GM20431 (cell line): ENCODE results near the gene SNX25.
"Not testable (repeated sequence)": the region's sequence is repeated elsewhere in the genome, so short reads cannot be mapped to it uniquely, and the experiment has no call there.

ENCODE experiments used
- in situ Hi-C: fragments of 300-500 bp; cut with MseI, MboI; formaldehyde crosslinking; loops from one replicate; pipeline ENCODE4 v1.15.0; 2020; ENCODE audit warnings: low sequenced_read_pairs; ENCODE audit not compliant: unreplicated experiment

The SNX25 gene

GRCh38 chr4:185209031-185209851 lies at the start of gene SNX25:
Gene SNX25, plus strand, starts transcription at chr4:185209598. Its CDS starts 229 bp downstream, at chr4:185209827.
- in situ Hi-C loops = no loop called here

- in situ Hi-C loops = no loop called here
Measured at GRCh38 chr4:185165605-185166063, 43.8 kb upstream of the SNX25 start.

- in situ Hi-C loops = no loop called here
Measured at GRCh38 chr4:185167234-185167633, 42.2 kb upstream of the SNX25 start.

- in situ Hi-C loops = no loop called here
Measured at GRCh38 chr4:185171373-185172071, 37.9 kb upstream of the SNX25 start.

GRCh38 chr4:185179488-185179887 lies 29.9 kb upstream of the SNX25 start:
- in situ Hi-C loops = no loop called here

GRCh38 chr4:185182239-185182638 lies 27.2 kb upstream of the SNX25 start:
- in situ Hi-C loops = no loop called here

- in situ Hi-C loops = no loop called here
Measured at GRCh38 chr4:185183622-185184281, 25.6 kb upstream of the SNX25 start.

GRCh38 chr4:185186769-185187168 lies 22.6 kb upstream of the SNX25 start:
- in situ Hi-C loops = no loop called here

GRCh38 chr4:185189606-185190305 lies 19.6 kb upstream of the SNX25 start:
- in situ Hi-C loops = no loop called here

- in situ Hi-C loops = no loop called here
Measured at GRCh38 chr4:185190306-185190856, 19.0 kb upstream of the SNX25 start.

- in situ Hi-C loops = no loop called here
Measured at GRCh38 chr4:185192059-185192458, 17.3 kb upstream of the SNX25 start.

- in situ Hi-C loops = no loop called here
Measured at GRCh38 chr4:185194924-185195888, 14.2 kb upstream of the SNX25 start.

- in situ Hi-C loops = no loop called here
Measured at GRCh38 chr4:185196437-185196836, 13.0 kb upstream of the SNX25 start.

GRCh38 chr4:185198189-185198588 lies 11.2 kb upstream of the SNX25 start:
- in situ Hi-C loops = not testable (repeated sequence)

GRCh38 chr4:185201977-185202962 lies 7.1 kb upstream of the SNX25 start:
- in situ Hi-C loops = no loop called here

- in situ Hi-C loops = no loop called here
Measured at GRCh38 chr4:185202984-185203485, 6.4 kb upstream of the SNX25 start.

GRCh38 chr4:185203486-185204237 lies 5.7 kb upstream of the SNX25 start, which contains the start of gene CFAP97:
Gene CFAP97, minus strand, starts transcription at chr4:185204000. Its CDS starts 12,804 bp downstream, at chr4:185191196.
- in situ Hi-C loops = no loop called here
